Neural progenitor cell (in vitro differentiated cells): ENCODE data around the gene JAKMIP3.

ENCODE experiments used
- CTCF ChIP-seq: fragments of 200-600 bp; sonication (generic); IDR thresholded peaks from 2 replicates; pipeline ENCODE4 v1.5.1; 2017; ENCODE audit warnings: antibody characterized with exemption, mild to moderate bottlenecking
- EZH2 ChIP-seq: fragments of 200-600 bp; sonication (generic); IDR thresholded peaks from 2 replicates; pipeline ENCODE4 v1.6.1; 2017; ENCODE audit warnings: antibody characterized with exemption, mild to moderate bottlenecking, moderate library complexity
- EZH2phosphoT487 ChIP-seq: fragments of 200-600 bp; sonication (generic); IDR thresholded peaks from 2 replicates; pipeline ENCODE4 v1.6.1; 2017; ENCODE audit warnings: antibody characterized with exemption

GRCh38 chr10:132058111-132058745 is 7.5 kb upstream of the JAKMIP3 start:
- TF ChIP-seq CTCF, result no peak
- TF ChIP-seq EZH2phosphoT487, result no peak
- no peak for TF ChIP-seq EZH2
